PC-9 (cell line): ENCODE data around the gene NR1I2.

Experiments
- CTCF ChIP-seq: fragments of 200-600 bp; sonication (generic); conservative IDR thresholded peaks from 2 replicates; pipeline ENCODE4 v1.6.1; 2017; ENCODE audit warnings: mixed run types, antibody characterized with exemption, mild to moderate bottlenecking, moderate library complexity
- EZH2 ChIP-seq: fragments of 200-600 bp; sonication (generic); IDR thresholded peaks from 2 replicates; pipeline ENCODE4 v1.8.0; 2017; ENCODE audit warnings: antibody characterized with exemption, low read depth

GRCh38 chr3:119800844-119801243 lies 18.9 kb downstream of the NR1I2 start:
- TF ChIP-seq CTCF, result no peak
- no peak for TF ChIP-seq EZH2
